Parathyroid adenoma (tissue), 2 donors: ENCODE data around the gene RAB28.

Experiments used
- H2AFZ ChIP-seq: fragments of 300-600 bp; sonication (generic); one replicate; pipeline ENCODE4 v1.7.0; 2017; ENCODE audit warnings: antibody characterized with exemption, mild to moderate bottlenecking
- H3K27ac ChIP-seq: fragments of 300-600 bp; sonication (generic); one replicate; pipeline ENCODE4 v1.7.0; 2017
- H3K27me3 ChIP-seq: fragments of 300-600 bp; sonication (generic); one replicate; pipeline ENCODE4 v1.7.0; 2017; ENCODE audit warnings: low read length; ENCODE audit not compliant: control insufficient read depth, insufficient read depth
- H3K36me3 ChIP-seq: fragments of 300-600 bp; sonication (generic); one replicate; pipeline ENCODE4 v1.7.0; 2017; ENCODE audit warnings: low read length; ENCODE audit not compliant: control insufficient read depth, insufficient read depth
- H3K4me1 ChIP-seq: fragments of 300-600 bp; sonication (generic); one replicate; pipeline ENCODE4 v1.7.0; 2017; ENCODE audit warnings: control low read depth
- H3K4me2 ChIP-seq: fragments of 300-600 bp; sonication (generic); one replicate; pipeline ENCODE4 v1.7.0; 2017; ENCODE audit warnings: low read length
- H3K4me3 ChIP-seq: fragments of 300-600 bp; sonication (generic); one replicate; pipeline ENCODE4 v1.7.0; 2017; ENCODE audit warnings: low read depth, low read length
- H3K79me2 ChIP-seq: fragments of 300-600 bp; sonication (generic); one replicate; pipeline ENCODE4 v1.7.0; 2017; ENCODE audit warnings: control low read depth
- H3K9ac ChIP-seq: fragments of 300-600 bp; sonication (generic); one replicate; pipeline ENCODE4 v1.7.0; 2017; ENCODE audit warnings: mild to moderate bottlenecking
- H3K9me3 ChIP-seq: fragments of 300-600 bp; sonication (generic); one replicate; pipeline ENCODE4 v1.7.0; 2017; ENCODE audit warnings: low read length; ENCODE audit not compliant: control insufficient read depth
- CTCF ChIP-seq: fragments of 300-600 bp; sonication (generic); IDR thresholded peaks from one replicate; pipeline ENCODE4 v1.7.0; 2017; ENCODE audit warnings: antibody characterized with exemption, mild to moderate bottlenecking
- donor health status: primary hyperparathyroidism.

Gene RAB28

GRCh38 chr4:13365195-13365594, 118.9 kb downstream of the RAB28 start:
- no peak for TF ChIP-seq CTCF
- H3K27me3 ChIP-seq: no peaks in the 10 kb centered on the region
- H3K27ac ChIP-seq: no peak overlapping the region
- H3K4me1 ChIP-seq: no peaks in the 10 kb centered on the region
- no peaks in the 10 kb centered on the region for H3K79me2 ChIP-seq
- no peaks in the 10 kb centered on the region for H3K36me3 ChIP-seq
- no peaks in the 10 kb centered on the region for H3K9me3 ChIP-seq
- H3K9ac ChIP-seq: no peak overlapping the region
- no peak overlapping the region for H2AFZ ChIP-seq
- no peak overlapping the region for H3K4me2 ChIP-seq
- no peak overlapping the region for H3K4me3 ChIP-seq

GRCh38 chr4:13364653-13365052, 119.5 kb downstream of the RAB28 start:
- Histone ChIP-seq H3K9me3 (no peaks in the 10 kb centered on the region), H3K9ac (no peak overlapping the region), H3K4me3 (no peak overlapping the region), H3K27ac (no peak overlapping the region), H3K79me2 (no peaks in the 10 kb centered on the region), H3K4me2 (no peak overlapping the region), H3K27me3 (no peaks in the 10 kb centered on the region), H3K36me3 (no peaks in the 10 kb centered on the region), H3K4me1 (no peaks in the 10 kb centered on the region), H2AFZ (no peak overlapping the region)
- TF ChIP-seq CTCF: no peak

GRCh38 chr4:13364172-13364571, 120.0 kb downstream of the RAB28 start:
- no peak for TF ChIP-seq CTCF
- Histone ChIP-seq H3K9ac (no peak overlapping the region), H3K4me3 (no peak overlapping the region), H3K79me2 (no peaks in the 10 kb centered on the region), H3K9me3 (no peaks in the 10 kb centered on the region), H3K4me1 (no peaks in the 10 kb centered on the region), H3K36me3 (no peaks in the 10 kb centered on the region), H3K4me2 (no peak overlapping the region), H2AFZ (no peak overlapping the region), H3K27me3 (no peaks in the 10 kb centered on the region), H3K27ac (no peak overlapping the region)

- Histone ChIP-seq H3K79me2 (no peaks in the 10 kb centered on the region), H3K4me3 (no peak overlapping the region), H3K27me3 (no peaks in the 10 kb centered on the region), H2AFZ (no peak overlapping the region), H3K9me3 (no peaks in the 10 kb centered on the region), H3K36me3 (no peaks in the 10 kb centered on the region), H3K9ac (no peak overlapping the region), H3K4me1 (no peaks in the 10 kb centered on the region), H3K4me2 (no peak overlapping the region), H3K27ac (no peak overlapping the region)
- no peak for TF ChIP-seq CTCF
These were observed 124.3 kb downstream of the RAB28 start for GRCh38 chr4:13359809-13360208.

- Histone ChIP-seq H3K4me3 (no peak overlapping the region), H2AFZ (no peak overlapping the region), H3K9ac (no peak overlapping the region), H3K4me1 (no peaks in the 10 kb centered on the region), H3K4me2 (no peak overlapping the region), H3K27ac (no peak overlapping the region), H3K36me3 (no peaks in the 10 kb centered on the region), H3K9me3 (no peaks in the 10 kb centered on the region), H3K79me2 (no peaks in the 10 kb centered on the region), H3K27me3 (no peaks in the 10 kb centered on the region)
- no peak for TF ChIP-seq CTCF
These were observed 128.8 kb downstream of the RAB28 start for GRCh38 chr4:13355111-13355880.
